ENCODE measurements around the gene SHROOM3. TPM values are rescaled to one million over a fixed set of nuclear protein-coding genes. Genes with fewer than 3 reads are reported as not detected.
A peak's percentile ranks its signal among the peaks of the same experiment; 100 is the strongest.
"Not testable (repeated sequence)": the region's sequence is repeated elsewhere in the genome, so short reads cannot be mapped to it uniquely, and the experiment has no call there.

The SHROOM3 gene
- total RNA-seq, 1 donor, result 18.0 TPM

GRCh38 chr4:76445911-76446310, 10.9 kb downstream of the SHROOM3 start:
- TF ChIP-seq CTCF (IDR thresholded peaks at IDR 0.05; ENCODE audit: insufficient read depth, low read length), result no peak
- no peak for DNase-seq (ENCODE audit: low read depth)
- H3K4me3 ChIP-seq (ENCODE audit: low read depth, low read length), result no peak overlapping the region

GRCh38 chr4:76447393-76447851, 12.4 kb downstream of the SHROOM3 start:
- H3K4me3 ChIP-seq (ENCODE audit: low read depth, low read length), result no peak overlapping the region
- DNase-seq (ENCODE audit: low read depth), result peak; percentile 70
- no peak for TF ChIP-seq CTCF (IDR thresholded peaks at IDR 0.05; ENCODE audit: insufficient read depth, low read length)

- no peak for TF ChIP-seq CTCF (IDR thresholded peaks at IDR 0.05; ENCODE audit: insufficient read depth, low read length)
- DNase-seq (ENCODE audit: low read depth), result no peak
Measured at GRCh38 chr4:76448211-76448610, 13.2 kb downstream of the SHROOM3 start.

GRCh38 chr4:76449362-76449767, 14.3 kb downstream of the SHROOM3 start:
- DNase-seq (ENCODE audit: low read depth), result peak; percentile 37
- no peak overlapping the region for H3K4me3 ChIP-seq (ENCODE audit: low read depth, low read length)
- TF ChIP-seq CTCF (IDR thresholded peaks at IDR 0.05; ENCODE audit: insufficient read depth, low read length), result no peak

More at GRCh38 chr4:76448211-76448610, 13.2 kb downstream of the SHROOM3 start:
- H3K4me3 ChIP-seq (ENCODE audit: low read depth, low read length), result no peak overlapping the region

- DNase-seq (ENCODE audit: low read depth), result peak; percentile 68
- no peak for TF ChIP-seq CTCF (IDR thresholded peaks at IDR 0.05; ENCODE audit: insufficient read depth, low read length)
- H3K4me3 ChIP-seq (ENCODE audit: low read depth, low read length), result no peak overlapping the region
Measured at GRCh38 chr4:76449833-76450232, 14.8 kb downstream of the SHROOM3 start.

GRCh38 chr4:76453232-76453631, 18.2 kb downstream of the SHROOM3 start:
- H3K4me3 ChIP-seq (ENCODE audit: low read depth, low read length), result no peak overlapping the region
- DNase-seq (ENCODE audit: low read depth), result no peak
- TF ChIP-seq CTCF (IDR thresholded peaks at IDR 0.05; ENCODE audit: insufficient read depth, low read length), result no peak

GRCh38 chr4:76454073-76454472, 19.0 kb downstream of the SHROOM3 start:
- H3K4me3 ChIP-seq (ENCODE audit: low read depth, low read length); DNase-seq (ENCODE audit: low read depth): not testable (repeated sequence)
